Activated CD8-positive, alpha-beta T cell treated with anti-CD3 and anti-CD28 coated beads, Interleukin-2, amount 10 ng/mL, durations not matched to agents 7 days and 5 days (primary cell): ENCODE measurements around the gene DLG2. TPM values are rescaled to one million over a fixed set of nuclear protein-coding genes. Genes with fewer than 3 reads are reported as not detected.
A peak's percentile ranks its signal among the peaks of the same experiment; 100 is the strongest.
"Not testable (repeated sequence)": the region's sequence is repeated elsewhere in the genome, so short reads cannot be mapped to it uniquely, and the experiment has no call there.

Experiments used
- ATAC-seq: fragments of 150-1000 bp; cut with Tn5 transposase; one replicate; pipeline ENCODE4 v1.10.0; 2021; ENCODE audit warnings: moderate library complexity
- CTCF ChIA-PET: fragments of 350-600 bp; sonication (Branson Sonifier 250); formaldehyde crosslinking; loops from one replicate; lab custom pipeline; 2021; ENCODE audit warnings: antibody characterized with exemption; lab: Charles Lee
- POLR2A ChIA-PET: fragments of 350-600 bp; sonication (Branson Sonifier 250); formaldehyde crosslinking; loops from one replicate; lab custom pipeline; 2021; ENCODE audit warnings: antibody characterized with exemption; lab: Charles Lee
- DNase-seq: peaks from one replicate; pipeline ENCODE4 v3.0.0-alpha.2; 2020
- H3K27ac Mint-ChIP-seq: one replicate; pipeline ENCODE4 v1.8.0; 2021; ENCODE audit warnings: mild to moderate bottlenecking, mixed read lengths
- H3K27me3 Mint-ChIP-seq: one replicate; pipeline ENCODE4 v1.8.0; 2021; ENCODE audit warnings: low read depth, mixed read lengths
- H3K36me3 Mint-ChIP-seq: one replicate; pipeline ENCODE4 v1.8.0; 2021; ENCODE audit warnings: low read depth, mixed read lengths
- H3K4me1 Mint-ChIP-seq: one replicate; pipeline ENCODE4 v1.8.0; 2021; ENCODE audit warnings: low read depth, mixed read lengths
- H3K4me3 Mint-ChIP-seq: one replicate; pipeline ENCODE4 v1.8.0; 2021; ENCODE audit warnings: mild to moderate bottlenecking, mixed read lengths
- H3K9me3 Mint-ChIP-seq: one replicate; pipeline ENCODE4 v1.8.0; 2022; ENCODE audit warnings: mixed read lengths; ENCODE audit not compliant: insufficient read depth
- total RNA-seq, 2 experiments: library from RNA; stranded (reverse); gene quantifications; one replicate each; pipeline ENCODE4 v1.2.3, GENCODE V29; 2021

Gene DLG2
- total RNA-seq, 2 experiments from 2014 or later, result 1.3 to 1.6 TPM

- Mint-ChIP-seq H3K27ac (no peak overlapping the region), H3K4me3 (no peak overlapping the region), H3K36me3 (no peaks in the 10 kb centered on the region), H3K4me1 (no peaks in the 10 kb centered on the region), H3K9me3 (no peaks in the 10 kb centered on the region), H3K27me3 (no peaks in the 10 kb centered on the region)
- CTCF ChIA-PET, result no interaction called here
- POLR2A ChIA-PET, result no interaction called here
- ATAC-seq (no peak), DNase-seq (no peak)
Observed at GRCh38 chr11:83744620-83745192, 1882.4 kb downstream of the DLG2 start.

- ATAC-seq (no peak), DNase-seq (no peak)
- peaks cover 3% of the 10 kb centered on the region for H3K27me3 Mint-ChIP-seq
- no peak overlapping the region for H3K27ac Mint-ChIP-seq
- no peaks in the 10 kb centered on the region for H3K4me1 Mint-ChIP-seq
- H3K4me3 Mint-ChIP-seq, result no peak overlapping the region
- no peaks in the 10 kb centered on the region for H3K36me3 Mint-ChIP-seq
- no peaks in the 10 kb centered on the region for H3K9me3 Mint-ChIP-seq
- CTCF ChIA-PET, result no interaction called here
- POLR2A ChIA-PET, result no interaction called here
Observed at GRCh38 chr11:83736684-83737083, 1890.5 kb downstream of the DLG2 start.

DNA sequence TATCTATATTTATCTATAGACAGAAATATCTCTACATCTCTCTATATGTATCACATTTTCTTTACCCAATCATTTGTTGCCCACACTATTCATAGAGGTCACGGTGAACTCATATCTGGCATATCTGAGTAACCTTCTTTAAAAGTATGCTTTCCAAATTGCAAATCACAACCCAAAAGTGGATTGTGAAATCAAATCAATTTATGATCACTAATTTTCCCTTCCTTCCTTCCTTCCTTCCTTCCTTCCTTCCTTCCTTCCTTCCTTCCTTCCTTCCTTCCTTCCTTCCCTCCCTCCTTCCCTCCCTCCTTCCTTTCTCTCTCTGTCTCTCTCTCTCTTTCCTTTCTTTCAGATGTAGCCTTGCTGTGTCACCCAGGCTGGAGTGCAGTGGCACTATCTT, 1893.0 kb downstream of the DLG2 start:
- no peak overlapping the region for H3K4me3 Mint-ChIP-seq
- ChIA-PET POLR2A (no interaction called here), CTCF (no interaction called here)
- ATAC-seq, result no peak
- H3K4me1 Mint-ChIP-seq, result no peaks in the 10 kb centered on the region
- no peak for DNase-seq
- no peaks in the 10 kb centered on the region for H3K9me3 Mint-ChIP-seq
- H3K27me3 Mint-ChIP-seq, result peaks cover 3% of the 10 kb centered on the region
- H3K27ac Mint-ChIP-seq, result no peak overlapping the region
- H3K36me3 Mint-ChIP-seq, result no peaks in the 10 kb centered on the region

DNA sequence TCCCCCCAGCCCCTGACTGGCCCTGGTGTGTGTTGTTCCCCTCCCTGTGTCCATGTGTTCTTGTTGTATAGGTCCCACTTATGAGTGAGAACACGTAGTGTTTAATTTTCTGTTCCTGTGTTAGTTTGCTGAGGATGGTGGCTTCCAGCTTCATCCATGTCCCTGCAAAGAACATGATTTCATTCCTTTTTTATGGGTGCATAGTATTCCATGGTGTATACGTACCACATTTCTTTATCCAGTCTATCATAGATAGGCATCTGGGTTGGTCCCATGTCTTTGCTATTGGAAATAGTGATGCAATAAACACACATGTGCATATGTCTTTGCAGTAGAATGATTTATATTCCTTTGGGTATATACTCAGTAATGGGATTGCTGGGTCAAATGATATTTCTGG, 1895.9 kb downstream of the DLG2 start:
- H3K36me3 Mint-ChIP-seq, DNase-seq, H3K9me3 Mint-ChIP-seq, POLR2A ChIA-PET, H3K4me3 Mint-ChIP-seq, H3K27ac Mint-ChIP-seq, ATAC-seq, H3K4me1 Mint-ChIP-seq, CTCF ChIA-PET: not testable (repeated sequence)
- peaks cover 11% of the 10 kb centered on the region for H3K27me3 Mint-ChIP-seq

DNA sequence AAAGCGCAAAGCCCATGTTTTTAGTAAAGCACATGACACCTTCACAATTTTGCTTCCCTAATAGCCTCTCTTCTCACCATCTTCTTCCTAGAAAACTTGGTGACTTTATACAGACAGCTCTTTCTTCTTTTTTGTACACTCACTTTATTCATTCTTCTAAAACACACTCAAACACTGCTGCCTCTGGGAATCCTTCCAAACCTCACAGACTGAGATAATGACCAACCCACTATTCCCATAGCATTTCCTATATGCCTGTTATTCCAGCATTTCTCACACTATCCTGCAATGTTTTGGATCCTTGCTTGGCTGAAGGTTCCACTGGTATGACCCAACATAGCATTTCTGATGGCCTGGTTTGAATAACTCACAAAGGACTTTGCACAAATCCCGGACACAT, 1898.9 kb downstream of the DLG2 start:
- DNase-seq (no peak), ATAC-seq (no peak)
- Mint-ChIP-seq H3K27ac (no peak overlapping the region), H3K27me3 (peaks cover 25% of the 10 kb centered on the region), H3K4me3 (no peak overlapping the region), H3K36me3 (no peaks in the 10 kb centered on the region), H3K9me3 (no peaks in the 10 kb centered on the region), H3K4me1 (no peaks in the 10 kb centered on the region)
- POLR2A ChIA-PET, result no interaction called here
- CTCF ChIA-PET, result no interaction called here

DNA sequence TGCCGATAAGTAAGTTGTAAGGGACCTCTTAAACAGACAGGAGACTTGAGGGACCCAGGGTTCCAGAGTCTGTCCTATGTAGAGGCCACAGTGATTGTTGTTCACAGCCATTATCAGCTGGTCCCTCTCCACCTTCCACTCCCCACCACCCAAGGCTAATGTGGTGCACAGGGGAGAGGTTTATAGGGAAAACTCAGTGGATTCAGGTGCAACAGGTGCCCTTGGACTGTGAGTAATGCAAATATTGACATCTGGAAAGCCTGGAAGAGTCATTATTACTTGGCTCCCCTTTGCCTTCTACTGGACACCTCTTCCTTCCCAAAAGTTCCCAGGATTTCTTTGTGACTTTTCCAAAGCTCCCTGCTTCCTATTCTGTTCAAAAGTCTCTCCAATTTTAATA, 1899.9 kb downstream of the DLG2 start:
- H3K9me3 Mint-ChIP-seq, result no peaks in the 10 kb centered on the region
- ChIA-PET POLR2A (no interaction called here), CTCF (no interaction called here)
- H3K4me1 Mint-ChIP-seq, result no peaks in the 10 kb centered on the region
- H3K4me3 Mint-ChIP-seq, result no peak overlapping the region
- ATAC-seq (no peak), DNase-seq (no peak)
- no peaks in the 10 kb centered on the region for H3K36me3 Mint-ChIP-seq
- H3K27ac Mint-ChIP-seq, result no peak overlapping the region
- peaks cover 25% of the 10 kb centered on the region for H3K27me3 Mint-ChIP-seq

DNA sequence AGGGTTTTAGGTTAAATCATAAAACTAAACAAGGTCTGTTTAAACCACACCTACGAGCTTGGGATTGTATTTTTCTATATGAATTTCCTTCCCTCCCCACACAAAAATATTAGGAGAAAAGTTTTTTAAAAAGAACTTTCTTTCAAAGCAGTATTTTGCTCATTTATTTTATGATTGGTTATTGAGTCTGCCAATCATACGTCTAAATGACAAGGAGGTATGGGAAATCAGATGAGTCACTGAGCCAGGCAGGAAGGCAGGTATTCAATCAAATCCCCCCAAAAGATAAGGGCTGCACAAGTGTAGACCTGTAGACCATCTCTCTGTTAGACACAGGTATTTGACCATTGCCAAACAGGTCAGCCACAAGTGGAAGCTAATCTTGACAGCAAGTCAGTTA, 1900.8 kb downstream of the DLG2 start:
- Mint-ChIP-seq H3K27me3 (peaks cover 25% of the 10 kb centered on the region), H3K9me3 (no peaks in the 10 kb centered on the region), H3K4me3 (no peak overlapping the region), H3K36me3 (no peaks in the 10 kb centered on the region), H3K4me1 (no peaks in the 10 kb centered on the region), H3K27ac (no peak overlapping the region)
- ChIA-PET POLR2A (no interaction called here), CTCF (no interaction called here)
- no peak for DNase-seq
- ATAC-seq, result no peak

DNA sequence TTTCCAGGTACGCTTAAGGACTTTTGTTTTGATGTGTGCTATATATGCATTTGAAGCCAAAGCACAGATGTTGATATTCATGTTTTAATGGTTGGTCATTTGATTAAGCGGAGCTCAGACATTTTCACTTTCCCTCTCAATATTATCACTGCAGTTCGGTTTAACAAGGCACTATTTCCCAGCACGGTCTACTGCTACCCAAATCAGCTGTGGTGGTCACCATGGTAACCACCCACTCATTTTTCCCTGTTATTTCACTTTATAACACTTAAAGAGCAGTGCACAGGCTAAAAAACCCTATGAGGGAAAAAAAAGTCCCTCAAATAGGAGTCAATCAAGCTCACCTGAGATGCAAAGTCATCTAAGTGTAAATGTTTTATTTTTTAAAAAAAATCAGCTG, 1901.4 kb downstream of the DLG2 start:
- no peaks in the 10 kb centered on the region for H3K36me3 Mint-ChIP-seq
- ATAC-seq (no peak), DNase-seq (no peak)
- no peaks in the 10 kb centered on the region for H3K9me3 Mint-ChIP-seq
- H3K4me3 Mint-ChIP-seq, result no peak overlapping the region
- POLR2A ChIA-PET, result no interaction called here
- H3K27me3 Mint-ChIP-seq, result peaks cover 25% of the 10 kb centered on the region
- CTCF ChIA-PET, result no interaction called here
- no peak overlapping the region for H3K27ac Mint-ChIP-seq
- H3K4me1 Mint-ChIP-seq, result no peaks in the 10 kb centered on the region

DNA sequence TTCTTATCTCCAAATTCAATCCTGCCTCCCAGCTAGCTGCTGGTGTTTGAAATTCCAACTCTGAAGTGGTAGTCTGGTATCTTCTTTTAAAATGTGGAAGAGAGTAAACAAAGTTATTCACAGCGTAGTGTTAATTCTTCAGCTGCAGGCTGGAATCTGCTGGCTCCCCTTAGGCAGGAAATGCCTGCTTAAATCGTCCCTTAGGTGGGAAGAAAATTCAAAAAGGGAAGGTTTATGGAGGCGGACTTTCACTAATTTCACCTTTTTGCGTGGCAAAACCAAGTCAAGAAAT, 1901.9 kb downstream of the DLG2 start:
- CTCF ChIA-PET, result interaction anchor here (1.9 kb wide), 1 partner anchor 432 kb away, joined by 12 read pairs; no protein-coding TSS in a partner anchor
- Mint-ChIP-seq H3K36me3 (no peaks in the 10 kb centered on the region), H3K27me3 (peaks cover 25% of the 10 kb centered on the region), H3K27ac (no peak overlapping the region), H3K4me1 (no peaks in the 10 kb centered on the region), H3K4me3 (no peak overlapping the region), H3K9me3 (no peaks in the 10 kb centered on the region)
- POLR2A ChIA-PET, result no interaction called here
- no peak for DNase-seq
- ATAC-seq, result no peak

GRCh38 chr11:83723999-83724398, 1903.1 kb downstream of the DLG2 start:
- Mint-ChIP-seq H3K27ac (no peak overlapping the region), H3K4me1 (no peaks in the 10 kb centered on the region), H3K9me3 (no peaks in the 10 kb centered on the region), H3K27me3 (peaks cover 25% of the 10 kb centered on the region), H3K4me3 (peak overlapping the region; percentile 8), H3K36me3 (no peaks in the 10 kb centered on the region)
- CTCF ChIA-PET, result interaction anchor here (0.7 to 1.9 kb wide), 2 partner anchors 8 to 431 kb away, joined by 5 to 12 read pairs; no protein-coding TSS in a partner anchor
- POLR2A ChIA-PET, result no interaction called here
- DNase-seq, result peak; percentile 28
- peak; percentile 64 for ATAC-seq

- H3K27ac Mint-ChIP-seq, result no peak overlapping the region
- H3K27me3 Mint-ChIP-seq, result peaks cover 19% of the 10 kb centered on the region
- ATAC-seq (no peak), DNase-seq (no peak)
- H3K4me1 Mint-ChIP-seq, result no peaks in the 10 kb centered on the region
- no peaks in the 10 kb centered on the region for H3K9me3 Mint-ChIP-seq
- ChIA-PET POLR2A (no interaction called here), CTCF (no interaction called here)
- H3K36me3 Mint-ChIP-seq, result no peaks in the 10 kb centered on the region
- H3K4me3 Mint-ChIP-seq, result no peak overlapping the region
Observed at GRCh38 chr11:83722392-83723119, 1904.6 kb downstream of the DLG2 start.

DNA sequence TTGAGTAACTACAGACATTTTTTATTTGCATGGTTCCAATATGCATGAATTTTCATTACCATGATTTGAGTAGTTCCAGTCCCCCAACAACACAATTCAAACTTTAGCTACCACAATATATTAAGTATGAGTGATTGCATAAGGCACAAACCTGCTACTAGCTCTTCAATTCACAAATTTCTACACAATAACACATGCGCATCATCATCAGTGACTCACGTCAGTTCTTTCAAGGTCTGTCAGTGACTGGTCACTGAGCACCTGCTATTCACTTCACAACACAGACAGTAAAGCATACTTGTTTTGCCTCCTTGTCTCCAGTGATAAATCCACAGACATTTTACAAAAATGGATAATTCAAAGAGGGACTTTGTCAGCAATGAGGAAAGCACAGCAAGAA, 1905.9 kb downstream of the DLG2 start:
- DNase-seq (no peak), ATAC-seq (no peak)
- Mint-ChIP-seq H3K4me3 (no peak overlapping the region), H3K36me3 (no peaks in the 10 kb centered on the region), H3K27me3 (peaks cover 14% of the 10 kb centered on the region), H3K27ac (no peak overlapping the region), H3K4me1 (no peaks in the 10 kb centered on the region), H3K9me3 (no peaks in the 10 kb centered on the region)
- ChIA-PET CTCF (no interaction called here), POLR2A (no interaction called here)

GRCh38 chr11:83720675-83721074, 1906.5 kb downstream of the DLG2 start:
- Mint-ChIP-seq H3K9me3 (no peaks in the 10 kb centered on the region), H3K4me1 (no peaks in the 10 kb centered on the region), H3K4me3 (no peak overlapping the region), H3K36me3 (no peaks in the 10 kb centered on the region), H3K27me3 (peaks cover 14% of the 10 kb centered on the region), H3K27ac (no peak overlapping the region)
- POLR2A ChIA-PET, result no interaction called here
- CTCF ChIA-PET, result no interaction called here
- no peak for DNase-seq
- no peak for ATAC-seq
